Endothelial cell of umbilical vein (primary cell): ENCODE measurements around the gene RPS6KA1. TPM values are rescaled to one million over a fixed set of nuclear protein-coding genes. Genes with fewer than 3 reads are reported as not detected.
A peak's percentile ranks its signal among the peaks of the same experiment; 100 is the strongest.

ENCODE experiments used
- BruUV-seq: library from RNA; stranded (reverse); fragments of 400-500 nt; replicated peaks from 2 replicates; lab custom pipeline; 2021; lab: Mats Ljungman, UMichigan
- CTCF ChIA-PET: fragments of 300-600, 350-600 bp; sonication (Branson Sonifier 250); formaldehyde crosslinking; loops from one replicate; lab custom pipeline; 2021; ENCODE audit warnings: antibody characterized with exemption, inconsistent platforms; lab: Charles Lee
- POLR2A ChIA-PET: fragments of 300-600, 350-600 bp; sonication (Branson Sonifier 250); formaldehyde crosslinking; loops from one replicate; lab custom pipeline; 2021; ENCODE audit warnings: antibody characterized with exemption, inconsistent platforms; lab: Charles Lee
- DNase-seq: peaks from one replicate; pipeline ENCODE4 v3.0.0-alpha.2; 2011; ENCODE audit warnings: low read depth, low spot score
- FAIRE-seq: peaks from 2 replicates; lab custom pipeline; 2011; peaks lifted over from hg19 to GRCh38; lab: Jason Lieb, UNC
- H2AFZ ChIP-seq: 2 replicates; pipeline ENCODE4 v1.6.0; 2012; ENCODE audit warnings: low read depth, low read length, control low read depth, inconsistent platforms
- H3K27ac ChIP-seq: 2 replicates; pipeline ENCODE4 v1.5.1; 2011; ENCODE audit warnings: low read depth, mild to moderate bottlenecking, control low read depth, low read length, moderate library complexity; ENCODE audit not compliant: insufficient read depth
- H3K27me3 ChIP-seq, 2 experiments: 2 replicates each; pipeline versions ENCODE4 v1.6.0 to v1.6.1; 2011; ENCODE audit warnings: low read length in 2 of 2, mixed read lengths in 1 of 2; ENCODE audit not compliant: control insufficient read depth in 2 of 2, insufficient read depth in 2 of 2
- H3K36me3 ChIP-seq, 2 experiments: 2 replicates in 1 of 2; 3 replicates in 1 of 2; pipeline ENCODE4 v1.5.1; 2011; ENCODE audit warnings: low read length in 2 of 2, mild to moderate bottlenecking in 1 of 2, moderate library complexity in 1 of 2; ENCODE audit not compliant: control insufficient read depth in 2 of 2, insufficient read depth in 2 of 2; ENCODE audit errors: extremely low read depth in 1 of 2
- H3K4me1 ChIP-seq: 3 replicates; pipeline ENCODE4 v1.5.1; 2011; ENCODE audit warnings: mild to moderate bottlenecking, low read length; ENCODE audit not compliant: control insufficient read depth, insufficient read depth; ENCODE audit errors: extremely low read depth
- H3K4me2 ChIP-seq: 2 replicates; pipeline ENCODE4 v1.6.1; 2011; ENCODE audit warnings: low read length, control low read depth, mixed read lengths; ENCODE audit not compliant: insufficient read depth
- H3K4me3 ChIP-seq, 3 experiments: fragments of 200-600 bp in 1 of 3; sonication (generic), shearing (Covaris generic) in 1 of 3; replicated peaks in 1 of 3; 2 replicates each; pipeline ENCODE4 v1.5.1; 2011 to 2016; ENCODE audit warnings: control low read depth in 3 of 3, low read length in 3 of 3, mild to moderate bottlenecking in 2 of 3, inconsistent platforms in 1 of 3, low read depth in 1 of 3, moderate library complexity in 1 of 3; ENCODE audit not compliant: insufficient read depth in 1 of 3
- H3K79me2 ChIP-seq: 2 replicates; pipeline ENCODE4 v1.6.0; 2012; ENCODE audit warnings: low read length, inconsistent platforms; ENCODE audit not compliant: control insufficient read depth, insufficient read depth
- H3K9ac ChIP-seq: replicated peaks from 2 replicates; pipeline ENCODE3; 2011; ENCODE audit warnings: low read length, control low read depth; ENCODE audit not compliant: insufficient read depth; ENCODE audit errors: extremely low read depth
- H3K9me1 ChIP-seq: replicated peaks from 3 replicates; pipeline ENCODE4 v1.6.0; 2011; ENCODE audit warnings: mild to moderate bottlenecking, low read length; ENCODE audit not compliant: control insufficient read depth, insufficient read depth; ENCODE audit errors: extremely low read depth
- H3K9me3 ChIP-seq: replicated peaks from 2 replicates; pipeline ENCODE4 v1.5.1; 2012; ENCODE audit warnings: low read length, inconsistent platforms; ENCODE audit not compliant: control insufficient read depth, insufficient read depth
- H4K20me1 ChIP-seq: replicated peaks from 2 replicates; pipeline ENCODE3; 2011; ENCODE audit warnings: mild to moderate bottlenecking, low read length; ENCODE audit not compliant: control insufficient read depth, insufficient read depth; ENCODE audit errors: extremely low read depth
- EZH2 ChIP-seq: IDR thresholded peaks from 2 replicates; pipeline ENCODE4 v1.6.1; 2012; ENCODE audit warnings: borderline replicate concordance, low read depth, mild to moderate bottlenecking, moderate library complexity, low read length, inconsistent platforms; ENCODE audit not compliant: severe bottlenecking
- FOS ChIP-seq: IDR thresholded peaks from 2 replicates; pipeline ENCODE4 v1.6.1; 2011; ENCODE audit warnings: mild to moderate bottlenecking, low read length, moderate library complexity, borderline replicate concordance; ENCODE audit not compliant: insufficient read depth
- GATA2 ChIP-seq: IDR thresholded peaks from 2 replicates; pipeline ENCODE4 v1.7.0; 2011; ENCODE audit warnings: low read depth, mild to moderate bottlenecking, moderate library complexity, mixed read lengths, low read length; ENCODE audit not compliant: insufficient read length, insufficient read depth
- JUN ChIP-seq: IDR thresholded peaks from 2 replicates; pipeline ENCODE4 v1.6.1; 2011; ENCODE audit warnings: borderline replicate concordance, low read depth; ENCODE audit not compliant: insufficient read length, insufficient read depth
- MYC ChIP-seq: IDR thresholded peaks from one replicate; pipeline ENCODE4 v1.6.1; 2011; ENCODE audit warnings: mild to moderate bottlenecking, low read depth, low read length
- POLR2A ChIP-seq: IDR thresholded peaks from 2 replicates; pipeline ENCODE4 v1.6.1; 2012; ENCODE audit warnings: low read depth, mild to moderate bottlenecking, control low read depth, low read length
- POLR2AphosphoS5 ChIP-seq: IDR thresholded peaks from 2 replicates; pipeline ENCODE4 v1.6.1; 2012; ENCODE audit warnings: low read depth, mild to moderate bottlenecking, control low read depth, low read length, moderate library complexity; ENCODE audit not compliant: insufficient read depth
- dilution Hi-C: fragments of 300-500 bp; cut with MboI; formaldehyde crosslinking; loops from one replicate; pipeline ENCODE4 v1.15.0; 2019; ENCODE audit warnings: low sequenced_read_pairs; ENCODE audit not compliant: extremely low pct_ligation_motif_present
- intact Hi-C: fragments of 100-400 bp; cut with micrococcal nuclease; formaldehyde crosslinking; loops from one replicate; pipeline ENCODE4 v1.10.0; 2022
- polyA plus RNA-seq, 4 experiments: library from polyadenylated mRNA; depleted of rRNA in 3 of 4; stranded (reverse) in 3 of 4; unstranded in 1 of 4; fragments of >200 nt; gene quantifications; 2 replicates each; pipeline versions ENCODE4 v1.2.1 to v1.2.3, GENCODE V29; 2011 to 2012; ENCODE audit warnings: missing spikeins in 1 of 4
- total RNA-seq: library from RNA; stranded (reverse); gene quantifications from 2 replicates; pipeline ENCODE4 v1.2.3, GENCODE V29; 2021
- TF ChIP-seq, protein P1 (sequence below), 2 donors: IDR thresholded peaks; 1 replicate in 1 of 2; 2 replicates in 1 of 2; pipeline ENCODE4 v1.5.1; 2011; ENCODE audit warnings: low read length in 2 of 2, mild to moderate bottlenecking in 2 of 2, moderate library complexity in 2 of 2, control low read depth in 1 of 2, inconsistent platforms in 1 of 2, low read depth in 1 of 2; ENCODE audit not compliant: insufficient read depth in 1 of 2; ENCODE audit errors: extremely low read depth in 1 of 2
- TF ChIP-seq, protein P2 (sequence below): IDR thresholded peaks from 2 replicates; pipeline ENCODE4 v1.6.1; 2011; ENCODE audit not compliant: insufficient read depth, insufficient read length

Gene RPS6KA1
- total and polyA plus RNA-seq, 2 donors (not counting 3 experiments of a cell fraction or from before 2014, with no cell fraction given): 6.7 to 15.5 TPM

DNA sequence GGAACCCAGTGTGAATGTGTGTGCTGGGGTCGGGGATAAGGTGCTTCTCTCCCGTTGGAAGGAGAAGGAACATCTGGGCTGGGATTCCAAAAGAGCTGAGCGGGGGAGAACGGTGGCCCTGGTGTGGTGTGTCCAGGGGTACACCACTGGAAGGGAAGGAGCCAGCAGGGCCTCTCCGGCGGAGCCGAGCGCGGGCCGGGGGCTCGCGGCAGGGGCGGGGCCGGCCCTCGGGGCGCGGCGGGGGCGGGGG, 231 bp upstream of the RPS6KA1 start:
- peak overlapping the region; percentile 99 for H2AFZ ChIP-seq
- H3K9ac ChIP-seq: peak overlapping the region; percentile 44
- H4K20me1 ChIP-seq: no peaks in the 10 kb centered on the region
- peaks cover 10% of the 10 kb centered on the region for H3K4me1 ChIP-seq
- H3K79me2 ChIP-seq: no peaks in the 10 kb centered on the region
- H3K9me1 ChIP-seq: no peaks in the 10 kb centered on the region
- peaks cover 0 to 2% of the 10 kb centered on the region in 2 experiments for H3K27me3 ChIP-seq
- H3K9me3 ChIP-seq: no peaks in the 10 kb centered on the region
- POLR2A ChIA-PET: no interaction called here
- DNase-seq (no peak), FAIRE-seq (no peak)
- H3K4me3 ChIP-seq: peak overlapping the region; percentile 36 to 57 (median 42)
- peak overlapping the region; percentile 72 for H3K4me2 ChIP-seq
- dilution Hi-C loops: no loop called here
- H3K27ac ChIP-seq: peak overlapping the region; percentile 40
- no peaks in the 10 kb centered on the region for H3K36me3 ChIP-seq
- CTCF ChIA-PET: interaction anchor here (1.0 to 3.7 kb wide), 5 partner anchors 10 to 112 kb away, joined by 3 to 30 read pairs (median 3); no protein-coding TSS in a partner anchor
- no TSS peak for BruUV-seq
- intact Hi-C loops: no loop called here
- TF ChIP-seq MYC: no peak
- TF ChIP-seq, protein P1, sequence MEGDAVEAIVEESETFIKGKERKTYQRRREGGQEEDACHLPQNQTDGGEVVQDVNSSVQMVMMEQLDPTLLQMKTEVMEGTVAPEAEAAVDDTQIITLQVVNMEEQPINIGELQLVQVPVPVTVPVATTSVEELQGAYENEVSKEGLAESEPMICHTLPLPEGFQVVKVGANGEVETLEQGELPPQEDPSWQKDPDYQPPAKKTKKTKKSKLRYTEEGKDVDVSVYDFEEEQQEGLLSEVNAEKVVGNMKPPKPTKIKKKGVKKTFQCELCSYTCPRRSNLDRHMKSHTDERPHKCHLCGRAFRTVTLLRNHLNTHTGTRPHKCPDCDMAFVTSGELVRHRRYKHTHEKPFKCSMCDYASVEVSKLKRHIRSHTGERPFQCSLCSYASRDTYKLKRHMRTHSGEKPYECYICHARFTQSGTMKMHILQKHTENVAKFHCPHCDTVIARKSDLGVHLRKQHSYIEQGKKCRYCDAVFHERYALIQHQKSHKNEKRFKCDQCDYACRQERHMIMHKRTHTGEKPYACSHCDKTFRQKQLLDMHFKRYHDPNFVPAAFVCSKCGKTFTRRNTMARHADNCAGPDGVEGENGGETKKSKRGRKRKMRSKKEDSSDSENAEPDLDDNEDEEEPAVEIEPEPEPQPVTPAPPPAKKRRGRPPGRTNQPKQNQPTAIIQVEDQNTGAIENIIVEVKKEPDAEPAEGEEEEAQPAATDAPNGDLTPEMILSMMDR (IDR thresholded peaks at IDR 0.05; ENCODE audit: extremely low read depth in 1 of 2, insufficient read depth in 1 of 2, low read depth in 1 of 2, low read length in 2 of 2): no peak
- TF ChIP-seq JUN: no peak
- no peak for TF ChIP-seq FOS
- TF ChIP-seq EZH2: no peak
- no peak for TF ChIP-seq GATA2
- TF ChIP-seq POLR2A: no peak
- no peak for TF ChIP-seq POLR2AphosphoS5
- TF ChIP-seq, protein P2, sequence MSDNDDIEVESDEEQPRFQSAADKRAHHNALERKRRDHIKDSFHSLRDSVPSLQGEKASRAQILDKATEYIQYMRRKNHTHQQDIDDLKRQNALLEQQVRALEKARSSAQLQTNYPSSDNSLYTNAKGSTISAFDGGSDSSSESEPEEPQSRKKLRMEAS: no peak
